GM21786 (cell line): ENCODE measurements around the gene LRRC73.
"Not testable (repeated sequence)": the region's sequence is repeated elsewhere in the genome, so short reads cannot be mapped to it uniquely, and the experiment has no call there.

ENCODE experiments used
- ATAC-seq: cut with Tn5 transposase; IDR thresholded peaks from one replicate; pipeline ENCODE4 v1.9.1; 2021; ENCODE audit not compliant: unreplicated experiment

Gene LRRC73

DNA sequence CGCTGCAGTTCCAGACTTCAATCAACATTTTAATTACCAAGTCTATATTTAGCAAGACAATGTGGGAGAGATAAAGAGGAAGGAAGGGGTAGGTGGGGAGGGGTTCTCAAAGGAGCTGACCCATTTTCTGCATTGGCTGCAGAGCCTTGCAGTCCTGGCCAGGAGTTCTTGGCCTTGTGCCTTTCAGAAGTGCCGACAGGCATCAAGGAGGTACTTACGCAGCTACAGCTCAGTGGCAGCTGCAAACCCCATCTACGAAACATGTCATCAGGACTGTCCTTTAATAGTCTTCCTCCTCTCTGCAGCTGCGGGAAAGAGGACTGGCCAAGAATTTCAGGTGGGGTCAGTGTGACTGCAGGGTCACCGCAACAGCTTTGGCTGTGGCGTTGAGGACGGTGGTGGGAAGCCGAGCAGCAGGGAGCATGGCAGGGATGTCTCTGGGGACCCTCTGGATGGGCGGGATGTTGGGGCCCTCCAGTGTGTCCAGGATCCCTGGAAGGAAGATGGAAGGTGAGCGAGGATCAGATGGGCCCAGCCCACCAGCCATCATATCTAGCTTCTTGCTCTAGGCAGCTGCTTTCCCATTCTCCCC lies 1.8 kb upstream of the LRRC73 start:
- ATAC-seq = no peak

DNA sequence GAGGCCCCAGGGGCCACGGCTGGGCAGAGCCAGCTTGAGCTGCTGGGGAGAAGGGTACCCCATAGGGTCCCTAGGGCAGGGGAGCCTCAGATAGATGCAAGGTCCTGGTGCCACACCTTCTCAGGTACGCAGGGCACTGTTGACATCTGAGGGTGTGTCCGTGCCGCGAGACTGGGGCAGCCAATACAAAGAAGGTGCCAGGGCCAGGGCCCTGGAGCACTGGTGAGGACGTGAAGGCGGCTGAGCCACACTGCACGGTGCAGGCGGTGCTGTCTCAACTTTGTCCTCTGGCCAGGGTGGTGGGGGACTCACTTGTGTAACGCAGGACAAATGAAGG lies 649 bp upstream of the LRRC73 start:
- no peak for ATAC-seq

- no peak for ATAC-seq
Observed at GRCh38 chr6:43509142-43509983, 783 bp downstream of the LRRC73 start.

DNA sequence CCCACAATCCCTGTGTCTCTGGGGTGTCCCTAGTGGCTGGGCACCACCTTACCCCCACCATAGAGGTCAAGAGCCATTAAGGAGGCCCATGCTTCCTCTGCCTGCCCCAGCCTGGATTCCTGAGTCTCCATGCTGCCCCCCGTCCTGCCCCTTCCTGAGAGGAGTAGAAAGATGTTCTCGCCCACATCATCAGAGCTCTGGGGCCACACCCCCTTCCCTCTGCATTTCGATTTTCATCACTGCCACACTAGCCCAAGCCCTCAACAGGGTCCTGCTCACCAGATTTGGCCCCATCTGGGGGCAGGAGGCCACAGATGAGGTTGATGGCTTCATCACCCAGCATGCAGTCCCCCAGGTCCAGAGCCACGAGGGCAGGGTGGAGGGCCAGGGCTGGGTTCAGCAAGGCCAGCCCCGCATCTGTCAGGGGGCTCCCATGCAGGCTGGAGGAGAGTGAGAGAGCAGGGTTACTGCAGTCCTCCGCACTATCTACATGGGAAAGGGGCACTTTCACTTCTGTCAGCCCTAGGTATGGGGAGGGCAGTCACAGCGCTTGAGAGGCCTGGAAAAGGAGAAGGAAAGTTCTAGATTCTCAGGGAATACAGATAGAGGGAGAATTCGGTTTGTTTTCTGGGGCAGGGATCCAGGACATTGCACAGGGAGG lies 1.5 kb downstream of the LRRC73 start:
- no peak for ATAC-seq

- ATAC-seq = peak; percentile 66
Observed at GRCh38 chr6:43506667-43507471, 3.3 kb downstream of the LRRC73 start.

DNA sequence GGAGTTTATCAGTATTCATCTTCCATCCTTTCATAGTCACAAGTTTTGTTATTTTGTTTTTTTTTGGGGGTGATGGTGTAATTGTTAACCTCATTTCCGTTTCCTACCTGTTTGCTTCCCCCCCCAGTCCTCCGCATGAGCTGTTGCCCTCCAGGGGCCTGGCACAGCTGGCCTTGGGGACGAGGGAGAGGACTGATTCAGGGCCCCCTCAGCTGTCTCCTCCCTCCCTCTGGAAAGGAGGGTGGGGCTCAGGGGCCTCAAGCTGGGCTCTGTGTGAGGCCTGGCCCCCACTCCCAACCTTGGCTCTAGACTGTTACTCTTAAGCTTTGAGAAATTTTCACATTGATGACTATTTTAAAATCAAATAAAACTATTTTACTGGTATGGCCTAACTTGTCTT lies 4.0 kb downstream of the LRRC73 start:
- no peak for ATAC-seq

GRCh38 chr6:43505718-43506117 lies 4.4 kb downstream of the LRRC73 start:
- no peak for ATAC-seq

DNA sequence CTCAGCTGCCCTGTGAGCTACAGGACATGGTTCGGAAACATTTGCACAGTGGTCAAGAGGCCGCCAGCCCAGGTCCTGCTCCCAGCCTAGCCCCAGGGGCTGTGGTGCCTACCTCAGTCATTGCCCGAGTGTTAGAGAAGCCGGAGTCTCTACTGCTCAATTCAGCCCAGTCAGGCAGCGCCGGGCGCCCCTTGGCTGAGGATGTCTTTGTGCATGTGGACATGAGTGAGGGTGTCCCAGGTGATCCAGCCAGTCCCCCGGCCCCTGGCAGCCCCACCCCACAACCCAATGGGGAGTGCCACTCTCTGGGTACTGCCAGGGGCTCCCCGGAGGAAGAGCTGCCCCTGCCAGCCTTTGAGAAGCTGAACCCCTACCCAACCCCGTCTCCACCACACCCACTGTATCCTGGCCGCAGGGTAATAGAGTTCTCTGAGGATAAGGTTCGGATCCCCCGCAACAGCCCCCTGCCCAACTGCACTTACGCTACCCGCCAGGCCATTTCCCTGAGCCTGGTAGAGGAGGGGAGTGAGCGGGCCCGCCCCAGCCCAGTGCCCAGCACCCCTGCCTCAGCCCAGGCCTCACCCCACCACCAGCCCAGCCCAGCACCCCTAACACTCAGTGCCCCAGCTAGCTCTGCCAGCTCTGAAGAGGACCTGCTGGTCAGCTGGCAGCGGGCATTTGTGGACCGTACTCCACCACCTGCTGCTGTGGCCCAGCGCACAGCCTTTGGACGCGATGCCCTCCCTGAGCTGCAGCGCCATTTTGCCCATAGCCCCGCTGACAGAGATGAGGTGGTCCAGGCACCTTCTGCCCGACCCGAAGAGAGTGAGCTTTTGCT lies 5.2 kb downstream of the LRRC73 start:
- no peak for ATAC-seq

- no peak for ATAC-seq
Observed at GRCh38 chr6:43503443-43503842, 6.7 kb downstream of the LRRC73 start.

DNA sequence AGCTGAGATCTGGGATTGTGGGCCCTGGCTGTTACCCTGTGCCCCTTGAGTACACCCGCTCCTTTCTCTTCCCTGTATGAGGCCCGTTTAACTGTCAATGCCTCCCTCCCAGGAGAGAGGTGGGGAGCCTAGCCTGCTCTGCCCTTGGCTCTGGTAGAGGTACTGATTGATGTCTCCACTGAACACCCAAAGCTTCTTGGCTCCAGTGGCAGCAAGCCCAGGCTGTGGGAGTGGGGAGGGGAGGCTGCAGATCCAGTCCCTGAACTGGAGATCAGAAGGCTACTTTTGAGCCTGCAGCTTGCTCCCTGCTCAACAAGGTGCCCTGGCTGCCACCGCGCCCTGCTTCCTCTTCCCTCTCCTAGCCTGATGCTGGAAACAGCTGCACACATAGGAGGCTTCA lies 7.5 kb downstream of the LRRC73 start:
- no peak for ATAC-seq

GRCh38 chr6:43500921-43501320 lies 9.2 kb downstream of the LRRC73 start:
- no peak for ATAC-seq

DNA sequence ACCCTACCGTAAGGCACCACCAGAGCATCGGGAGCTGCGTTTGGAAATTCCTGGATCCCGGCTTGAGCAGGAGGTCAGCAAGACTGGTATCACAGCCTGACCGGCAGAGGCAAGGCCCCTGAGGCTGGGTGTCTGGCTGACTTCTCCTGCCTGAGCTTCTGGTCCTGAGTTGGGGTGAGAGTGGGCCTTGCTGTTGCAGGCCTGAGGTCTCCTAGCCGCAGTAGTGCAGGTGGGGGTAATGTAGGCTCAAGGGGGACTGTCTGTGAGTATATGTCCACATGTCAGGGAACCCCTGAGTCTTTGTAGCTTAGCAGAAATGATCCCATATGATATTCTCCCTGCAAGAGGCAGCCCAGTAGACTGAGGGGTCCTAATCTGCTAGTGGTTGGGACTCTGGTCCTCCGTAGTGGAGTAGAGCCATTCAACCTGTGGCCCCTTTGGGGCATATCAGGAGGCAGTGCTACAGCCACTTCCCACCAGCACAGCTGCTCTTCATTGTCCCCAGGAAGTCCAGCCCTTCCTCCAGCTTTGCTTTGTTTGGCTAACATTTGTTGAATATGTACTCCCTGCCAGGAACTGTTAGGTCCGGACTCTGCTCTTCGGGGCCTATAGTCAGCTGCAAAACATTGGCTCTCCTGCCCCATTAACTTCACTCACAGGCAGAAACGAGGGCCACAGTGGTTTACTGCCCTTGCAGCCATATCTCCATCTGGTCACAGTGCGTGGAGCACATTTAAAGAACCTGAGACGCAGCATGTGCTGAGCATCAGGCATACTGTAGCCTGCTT lies 10.9 kb downstream of the LRRC73 start:
- ATAC-seq = no peak

- not testable (repeated sequence) for ATAC-seq
Observed at GRCh38 chr6:43498291-43498690, 11.9 kb downstream of the LRRC73 start.

DNA sequence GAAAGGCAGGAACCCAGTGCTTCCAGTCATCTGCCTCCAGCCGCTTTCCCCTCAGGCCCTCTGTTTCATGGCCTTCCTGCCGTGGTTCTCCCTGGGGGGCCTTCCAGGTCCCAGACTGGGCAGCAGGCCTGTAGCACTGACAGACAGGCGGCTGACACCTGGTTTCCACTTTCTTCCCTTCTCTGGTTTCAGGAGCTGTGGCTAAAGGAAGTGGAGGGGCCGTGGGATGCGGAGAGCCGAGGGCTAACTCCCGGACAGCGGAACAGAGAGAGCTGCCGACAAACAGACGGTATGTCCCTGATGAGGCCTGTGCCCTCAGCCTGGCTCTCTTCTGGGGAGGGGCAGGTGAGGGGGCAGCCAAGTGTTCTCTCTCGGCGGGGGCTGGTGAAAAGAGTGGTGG lies 12.5 kb downstream of the LRRC73 start:
- ATAC-seq = no peak

DNA sequence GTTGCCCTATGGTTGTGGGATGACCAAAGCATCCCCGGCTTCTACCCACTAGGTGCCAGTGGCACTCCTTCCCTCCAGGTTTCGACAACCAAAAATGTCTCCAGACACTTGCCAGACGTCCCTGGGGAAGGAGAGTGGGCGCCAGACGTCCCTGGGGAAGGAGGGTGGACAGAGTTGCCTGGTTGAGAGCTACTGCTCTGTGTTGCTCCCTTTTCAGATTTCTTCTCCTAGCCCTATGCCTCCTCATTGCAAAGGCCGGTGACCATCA lies 13.1 kb downstream of the LRRC73 start:
- ATAC-seq = no peak

DNA sequence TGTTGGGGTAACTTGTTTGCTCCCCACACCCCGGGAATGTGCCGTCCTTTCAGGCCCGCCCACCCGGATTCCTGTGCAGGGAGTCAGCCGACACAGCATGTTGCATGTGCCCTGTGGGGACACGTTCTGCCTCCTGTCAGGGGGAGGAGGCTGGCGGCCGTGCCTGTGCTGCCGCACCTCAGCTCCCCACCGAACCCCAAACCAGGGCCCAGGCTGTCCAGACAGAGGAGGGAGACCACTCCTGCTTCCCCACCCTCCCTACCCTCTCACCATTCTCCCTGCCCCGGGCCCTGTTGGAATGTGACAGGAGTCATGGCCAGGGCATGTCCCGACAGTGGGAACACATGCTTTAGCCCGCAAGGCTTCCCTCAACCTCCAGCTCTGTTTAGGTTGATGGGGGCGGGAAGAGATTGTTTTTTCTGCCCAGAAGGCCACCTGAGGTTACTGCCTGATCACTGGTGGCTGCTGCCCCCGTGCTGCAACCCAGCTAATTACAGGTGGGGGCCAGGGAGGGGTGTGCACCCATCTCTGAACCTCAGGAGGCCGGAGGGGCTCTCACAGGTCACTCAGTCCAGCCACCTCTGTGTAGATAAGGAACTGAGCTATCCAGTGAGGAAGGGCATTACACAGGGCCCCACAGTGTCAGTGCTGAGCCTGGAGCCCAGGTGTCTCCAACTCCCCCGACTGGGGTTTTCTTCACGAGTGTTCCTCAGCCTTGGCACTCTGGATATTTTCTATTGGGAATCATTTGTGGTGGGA lies 13.6 kb downstream of the LRRC73 start:
- no peak for ATAC-seq

- no peak for ATAC-seq
Observed at GRCh38 chr6:43495409-43495941, 14.7 kb downstream of the LRRC73 start.

GRCh38 chr6:43494766-43495165 lies 15.4 kb downstream of the LRRC73 start:
- ATAC-seq = no peak

DNA sequence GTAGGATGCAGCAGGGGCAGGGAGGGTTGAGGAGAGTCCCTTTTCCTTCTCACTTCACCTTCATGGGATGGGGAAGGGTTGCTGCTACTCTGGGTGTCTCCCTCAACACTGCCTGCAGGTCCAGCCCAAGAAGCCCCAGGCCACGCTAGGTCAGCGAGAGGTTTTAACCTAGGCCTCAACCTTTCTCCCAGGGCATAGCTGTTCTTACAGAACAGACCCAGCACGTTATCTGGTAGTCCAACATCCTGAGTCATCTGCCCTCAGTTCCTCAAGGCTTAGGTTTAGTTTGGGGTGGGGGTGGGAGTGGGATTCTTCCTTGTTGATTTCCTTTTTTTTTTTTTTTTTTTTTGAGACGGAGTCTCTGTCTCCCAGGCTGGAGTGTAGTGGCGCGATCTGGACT lies 15.8 kb downstream of the LRRC73 start:
- ATAC-seq = no peak
